SU-DHL-6 (cell line): ENCODE data around the gene BTAF1.

Experiments used
- EZH2phosphoT487 ChIP-seq: fragments of 200-600 bp; sonication (generic), shearing (Covaris generic); conservative IDR thresholded peaks from 2 replicates; pipeline ENCODE4 v1.6.1; 2018; ENCODE audit warnings: mild to moderate bottlenecking, antibody characterized with exemption, low read length, moderate library complexity, mixed read lengths
- TF ChIP-seq, protein P1 (sequence below): fragments of 200-600 bp; sonication (generic); IDR thresholded peaks from one replicate; pipeline ENCODE4 v1.5.1; 2017; ENCODE audit warnings: antibody characterized with exemption, mild to moderate bottlenecking, low read length, moderate library complexity; ENCODE audit not compliant: insufficient read depth, poor library complexity, severe bottlenecking

DNA sequence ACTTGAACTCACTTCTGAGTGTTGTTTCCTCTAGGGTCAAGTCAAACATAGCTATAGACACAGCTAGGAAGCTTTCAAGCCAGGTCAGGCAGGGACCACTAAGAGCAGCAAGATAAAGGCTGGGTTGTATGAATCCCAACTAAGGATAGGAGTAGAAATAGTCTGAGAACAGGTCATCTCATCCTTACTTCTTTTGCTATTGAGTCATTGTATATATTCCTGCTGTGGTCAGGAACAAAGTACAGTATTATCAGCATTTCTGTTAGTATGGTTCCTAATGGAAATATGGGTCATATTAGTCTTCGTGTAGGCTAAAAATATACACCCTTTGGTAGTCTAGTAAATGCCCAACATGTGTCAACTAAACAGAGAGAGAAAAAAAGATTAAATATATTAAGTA is 145.3 kb downstream of the BTAF1 start:
- TF ChIP-seq, protein P1, sequence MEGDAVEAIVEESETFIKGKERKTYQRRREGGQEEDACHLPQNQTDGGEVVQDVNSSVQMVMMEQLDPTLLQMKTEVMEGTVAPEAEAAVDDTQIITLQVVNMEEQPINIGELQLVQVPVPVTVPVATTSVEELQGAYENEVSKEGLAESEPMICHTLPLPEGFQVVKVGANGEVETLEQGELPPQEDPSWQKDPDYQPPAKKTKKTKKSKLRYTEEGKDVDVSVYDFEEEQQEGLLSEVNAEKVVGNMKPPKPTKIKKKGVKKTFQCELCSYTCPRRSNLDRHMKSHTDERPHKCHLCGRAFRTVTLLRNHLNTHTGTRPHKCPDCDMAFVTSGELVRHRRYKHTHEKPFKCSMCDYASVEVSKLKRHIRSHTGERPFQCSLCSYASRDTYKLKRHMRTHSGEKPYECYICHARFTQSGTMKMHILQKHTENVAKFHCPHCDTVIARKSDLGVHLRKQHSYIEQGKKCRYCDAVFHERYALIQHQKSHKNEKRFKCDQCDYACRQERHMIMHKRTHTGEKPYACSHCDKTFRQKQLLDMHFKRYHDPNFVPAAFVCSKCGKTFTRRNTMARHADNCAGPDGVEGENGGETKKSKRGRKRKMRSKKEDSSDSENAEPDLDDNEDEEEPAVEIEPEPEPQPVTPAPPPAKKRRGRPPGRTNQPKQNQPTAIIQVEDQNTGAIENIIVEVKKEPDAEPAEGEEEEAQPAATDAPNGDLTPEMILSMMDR: no peak
- TF ChIP-seq EZH2phosphoT487: no peak
